Measurements from ENCODE around the gene GDF2.

Gene GDF2

GRCh38 chr10:47322300-47323061, at the start of gene GDF2:
Gene GDF2, plus strand, starts transcription at chr10:47322454. Its CDS starts 215 bp downstream, at chr10:47322669.
- no peak for DNase-seq

DNA sequence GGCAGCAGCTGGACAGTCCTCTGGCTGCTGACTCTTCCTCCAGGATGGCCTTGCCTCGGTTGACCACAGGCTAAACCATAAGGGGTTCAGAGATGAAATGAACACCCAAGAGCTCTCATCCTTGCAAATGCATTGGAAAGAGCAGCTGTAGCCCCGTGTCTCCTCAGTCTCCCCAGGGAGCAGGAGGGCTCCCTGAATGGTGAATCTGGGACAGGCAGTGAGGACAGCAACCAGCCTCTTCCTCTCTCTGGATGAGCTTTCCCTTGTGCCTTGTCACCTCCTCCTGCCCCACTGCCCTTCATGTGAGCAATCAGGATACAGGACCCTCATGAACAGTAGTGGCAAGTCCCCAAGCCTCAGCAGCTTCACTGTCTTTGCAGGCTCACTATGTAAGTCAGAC, 46.2 kb upstream of the GDF2 start:
- DNase-seq, result no peak

DNA sequence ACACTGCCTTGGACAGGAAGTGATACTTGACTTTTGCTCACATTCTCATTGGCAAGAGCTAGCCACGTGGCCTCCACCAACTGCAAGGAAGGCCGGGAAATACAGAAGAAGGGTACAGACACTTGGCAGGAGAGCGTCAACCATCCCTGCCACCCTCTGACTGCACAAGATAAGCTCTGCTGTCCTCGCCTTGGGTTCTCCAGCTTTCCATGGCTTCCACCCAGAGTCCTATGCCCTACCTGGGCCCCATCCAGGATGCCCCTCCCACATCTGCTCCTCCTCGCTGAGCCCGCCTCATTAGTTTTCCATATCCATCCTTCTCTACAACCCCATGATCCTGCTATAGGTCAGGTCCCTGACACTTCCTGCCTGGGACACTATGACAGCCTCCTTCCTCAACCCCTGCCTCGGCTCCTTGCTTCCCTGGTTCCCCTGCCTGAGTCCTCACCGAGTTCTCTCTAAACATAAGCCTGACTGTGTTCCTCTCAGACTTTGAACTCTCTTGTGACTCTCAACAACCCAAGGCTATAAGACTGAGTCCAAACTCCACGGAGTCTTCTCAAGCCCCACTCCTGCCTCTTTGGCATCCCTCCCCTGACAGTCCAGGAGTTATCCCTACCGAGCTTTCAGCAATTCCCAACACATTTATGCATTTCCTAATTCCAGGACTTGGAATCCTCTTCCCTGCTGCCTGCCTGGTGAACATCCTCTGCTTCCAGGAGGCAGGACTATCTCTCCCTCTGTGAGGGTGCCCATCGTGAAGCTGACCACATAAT, 45.5 kb upstream of the GDF2 start:
- no peak for DNase-seq

DNA sequence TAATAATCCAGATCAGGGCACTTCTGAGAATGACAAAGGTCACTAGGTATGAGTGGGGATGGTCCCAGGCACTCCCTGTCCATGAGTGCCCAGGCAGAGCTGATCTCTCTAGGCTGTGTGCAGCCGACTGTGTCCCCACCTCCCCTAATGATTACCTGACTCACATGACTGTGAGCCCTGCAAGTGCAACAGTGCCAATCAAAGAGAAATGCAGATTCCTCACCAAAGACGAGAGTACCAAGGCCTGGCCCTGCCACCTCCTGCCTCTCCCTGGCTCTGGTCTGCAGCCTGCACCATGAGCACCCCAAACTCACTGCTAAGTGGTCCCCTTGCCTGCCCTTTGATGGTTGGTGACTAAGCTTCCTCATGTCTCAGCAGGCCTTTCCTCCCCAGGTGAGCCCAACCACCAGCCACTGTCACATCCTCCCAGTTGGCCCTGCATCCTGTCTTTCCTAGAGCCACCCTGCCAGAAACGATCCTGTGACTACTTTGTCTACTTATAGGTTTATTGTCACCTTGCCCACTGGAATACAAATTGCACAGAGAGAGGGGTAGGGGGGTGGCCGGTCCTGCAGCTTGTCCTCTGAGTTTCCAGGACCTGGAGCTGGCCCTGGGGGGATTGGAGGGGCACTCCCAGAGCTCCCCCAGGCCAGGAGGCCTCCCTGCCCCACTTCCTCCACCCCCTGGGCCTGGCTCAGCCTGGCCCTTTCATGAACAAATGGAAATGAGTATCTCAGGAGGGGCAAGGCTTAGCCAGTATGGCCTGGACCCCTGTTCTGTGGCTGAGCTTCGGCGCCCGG, 44.7 kb upstream of the GDF2 start:
- DNase-seq, result no peak

DNA sequence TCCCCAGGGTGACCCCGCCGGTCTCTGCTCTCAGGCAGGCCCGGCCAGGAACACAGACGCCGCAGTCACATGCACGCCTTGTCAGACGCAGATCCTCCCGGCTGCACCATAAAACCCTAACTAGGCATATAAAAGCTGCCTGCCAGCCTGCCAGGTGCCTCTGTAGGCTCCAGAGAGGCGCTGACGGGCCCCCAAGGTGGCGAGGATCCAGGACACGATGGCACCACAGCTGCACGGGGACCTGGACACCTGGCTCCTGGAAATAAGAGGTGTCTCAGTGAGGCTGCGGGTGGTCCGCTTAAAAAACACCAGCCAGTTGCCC, 44.1 kb upstream of the GDF2 start:
- no peak for DNase-seq

- no peak for DNase-seq
These were observed 43.5 kb upstream of the GDF2 start for GRCh38 chr10:47278720-47279119.

GRCh38 chr10:47279276-47279675, 43.0 kb upstream of the GDF2 start:
- DNase-seq, result no peak

DNA sequence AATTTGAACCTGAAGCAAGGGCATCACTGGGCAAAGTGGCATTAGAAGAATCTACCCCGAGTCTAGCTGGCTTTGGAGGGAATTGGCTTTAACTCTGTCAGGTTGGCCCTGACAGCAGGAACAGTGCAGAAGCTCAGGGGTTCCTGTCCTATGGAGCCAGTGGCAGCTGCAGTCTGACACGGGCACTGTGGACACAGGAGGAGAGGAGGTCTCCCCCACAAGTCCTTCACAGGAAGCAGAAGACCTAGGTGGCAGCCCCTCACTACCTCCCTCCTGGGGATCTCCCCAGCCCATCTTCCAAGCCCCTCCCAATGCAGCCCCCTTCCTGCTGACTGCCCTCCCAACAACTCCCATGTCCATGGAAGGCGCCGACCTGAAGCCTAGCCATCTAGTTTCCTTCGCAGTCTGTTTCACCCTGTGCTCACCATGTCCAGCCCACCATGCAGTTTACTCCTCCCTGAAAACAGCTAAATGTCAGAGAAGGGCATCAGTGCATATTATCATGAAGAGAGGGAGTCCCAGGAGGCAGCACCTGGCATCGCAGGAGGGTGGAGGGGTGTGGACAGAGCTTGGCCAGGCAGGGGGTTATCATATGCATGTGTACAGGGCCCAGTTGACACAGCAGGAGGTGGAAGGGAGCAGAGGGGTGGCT, 40.1 kb upstream of the GDF2 start:
- no peak for DNase-seq

DNA sequence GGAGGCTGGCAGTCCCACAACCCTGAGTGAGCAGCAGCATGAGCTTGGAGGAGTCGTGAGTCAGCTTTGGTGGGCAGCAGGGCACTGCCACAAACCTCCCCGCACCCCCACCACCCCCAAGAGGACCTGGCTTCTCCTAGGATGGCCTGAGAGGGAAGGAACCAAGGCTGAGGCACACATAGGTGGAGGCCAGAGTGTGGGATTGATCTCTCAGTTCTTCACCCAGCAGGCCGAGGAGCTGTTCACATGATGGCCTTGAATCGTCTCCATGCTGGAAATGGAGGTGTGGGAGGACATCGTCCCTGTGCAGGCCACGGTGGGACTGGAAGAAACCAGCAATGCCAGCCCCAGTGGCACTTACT, 39.6 kb upstream of the GDF2 start:
- DNase-seq, result no peak

- no peak for DNase-seq
These were observed 39.1 kb upstream of the GDF2 start for GRCh38 chr10:47283101-47283630.

- no peak for DNase-seq
These were observed 38.4 kb upstream of the GDF2 start for GRCh38 chr10:47283848-47284247.

GRCh38 chr10:47285381-47286115, 36.7 kb upstream of the GDF2 start:
- no peak for DNase-seq

DNA sequence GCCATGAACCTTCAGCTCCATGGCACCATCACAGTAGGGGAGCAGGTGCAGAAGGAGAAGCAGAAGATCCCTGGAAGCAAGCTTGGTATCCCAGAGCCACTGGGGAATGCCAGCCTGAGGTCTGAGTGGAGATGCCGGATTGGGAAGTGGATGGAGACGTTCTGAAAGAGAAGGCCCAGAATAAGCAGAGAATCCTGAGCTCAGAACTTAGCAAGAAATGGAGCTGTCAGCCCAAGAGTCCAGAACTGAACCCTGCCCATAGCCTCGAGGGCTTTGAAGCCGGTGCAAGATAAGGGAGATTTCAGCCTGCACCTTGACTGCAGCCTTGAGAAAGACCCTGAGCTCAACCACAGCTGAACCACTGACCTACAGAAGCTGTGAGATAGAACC, 36.1 kb upstream of the GDF2 start:
- no peak for DNase-seq

GRCh38 chr10:47286591-47287315, 35.5 kb upstream of the GDF2 start:
- DNase-seq, result no peak

- DNase-seq, result no peak
These were observed 34.9 kb upstream of the GDF2 start for GRCh38 chr10:47287365-47287802.

DNA sequence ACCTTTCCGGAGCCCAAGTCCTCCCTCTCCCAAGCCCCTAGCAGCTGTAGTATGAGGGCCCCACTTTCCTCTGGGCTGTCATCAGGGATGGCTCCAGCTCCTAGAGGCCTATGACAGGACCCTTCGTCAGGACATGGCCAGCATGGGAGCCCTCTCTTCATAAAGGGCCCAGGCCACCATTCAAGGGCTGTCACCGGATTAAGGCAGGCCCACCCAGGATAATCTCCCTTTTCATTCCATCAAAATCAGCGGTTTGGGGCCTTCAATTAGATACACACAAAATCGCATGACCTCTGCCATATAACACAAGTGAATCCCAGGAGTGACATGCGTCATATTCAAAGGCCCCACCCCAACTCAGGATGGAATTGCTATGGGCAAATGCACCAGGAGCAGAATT, 34.4 kb upstream of the GDF2 start:
- no peak for DNase-seq

DNA sequence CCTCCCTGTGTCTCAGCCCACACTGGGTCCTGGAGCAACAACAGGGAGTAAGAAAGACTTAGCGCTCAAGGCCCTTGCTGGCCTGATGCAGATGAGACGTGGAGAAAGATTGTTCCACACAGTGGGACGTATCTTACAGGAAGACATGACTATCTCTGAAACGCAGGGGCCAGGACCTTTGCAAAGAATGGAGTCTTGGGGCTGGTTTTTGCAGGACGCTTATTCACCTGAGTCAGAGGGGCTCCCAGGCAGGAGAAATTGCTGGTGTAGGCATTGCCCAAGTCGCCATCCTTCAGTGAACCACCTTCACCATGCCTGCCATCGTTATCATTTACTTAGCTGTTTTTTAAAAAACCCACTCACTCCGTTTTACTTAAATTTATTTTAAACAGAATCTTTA, 34.0 kb upstream of the GDF2 start:
- DNase-seq, result no peak

GRCh38 chr10:47288916-47289495, 33.2 kb upstream of the GDF2 start:
- DNase-seq, result no peak

DNA sequence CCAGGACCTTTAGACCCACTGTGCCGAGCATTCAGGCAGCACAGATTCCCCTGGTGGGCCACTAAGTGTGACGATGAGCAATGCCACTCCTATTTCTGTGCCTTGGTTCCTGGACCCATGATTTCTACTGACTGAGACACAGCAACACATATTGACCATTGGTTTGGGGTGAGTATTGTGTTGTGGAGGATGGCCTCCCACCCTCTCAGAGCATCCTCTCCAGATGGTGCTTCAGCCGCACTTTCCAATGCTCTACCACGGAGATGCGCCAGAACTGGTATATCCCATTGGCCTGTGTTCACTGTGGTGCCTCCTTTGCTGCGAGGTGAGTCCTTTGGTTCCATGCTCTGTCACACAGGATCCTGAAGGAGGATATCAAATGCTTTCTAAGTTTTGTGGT, 32.3 kb upstream of the GDF2 start:
- no peak for DNase-seq

DNA sequence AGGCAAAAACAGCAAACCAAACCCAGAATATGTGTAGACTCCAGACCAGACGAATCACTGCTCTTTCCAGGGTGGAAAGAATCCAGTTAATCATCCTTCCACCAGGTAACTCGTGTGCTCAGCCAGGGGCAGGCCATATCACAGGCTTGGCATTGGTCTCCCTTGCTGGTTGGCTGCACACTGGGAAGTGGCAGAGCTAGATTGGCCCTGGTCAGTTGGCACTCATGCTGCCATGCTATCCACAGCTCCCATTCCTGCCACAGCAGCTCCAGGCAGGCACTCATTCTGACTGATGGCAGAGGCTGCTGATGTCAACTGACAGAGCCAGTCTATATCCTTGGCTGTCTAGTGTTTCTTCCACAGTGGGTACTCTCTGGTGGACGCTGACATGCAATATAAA, 31.9 kb upstream of the GDF2 start:
- DNase-seq, result no peak

DNA sequence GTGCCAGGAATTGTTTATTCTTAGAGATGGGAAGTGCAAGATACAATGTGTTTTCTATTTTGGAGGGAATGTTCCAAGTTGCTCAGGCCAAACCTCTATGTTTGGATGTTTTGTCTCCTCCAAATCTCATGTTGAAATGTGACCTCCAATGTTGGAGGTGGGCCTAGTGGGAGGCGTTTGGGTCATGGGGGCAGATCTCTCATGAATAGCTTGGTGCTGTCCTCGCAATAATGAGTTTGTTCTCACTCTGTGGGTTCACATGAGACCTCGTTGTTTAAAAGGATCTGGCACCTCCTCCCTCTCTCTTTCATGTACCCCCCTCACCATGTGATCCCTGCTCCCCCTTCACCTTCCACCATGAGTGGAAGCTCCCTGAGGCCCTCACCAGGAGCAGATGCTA, 30.6 kb upstream of the GDF2 start:
- DNase-seq, result no peak

Measured in NCI-H510A (cell line).